GM12875 (cell line): ENCODE data around the gene TXNDC8.

Source experiments
- H3K4me3 ChIP-seq: one replicate; pipeline ENCODE4 v1.5.1; 2011; ENCODE audit warnings: low read depth, low read length, control low read depth
- CTCF ChIP-seq: IDR thresholded peaks from 2 replicates; pipeline ENCODE4 v1.5.1; 2011; ENCODE audit warnings: low read depth, mild to moderate bottlenecking, control low read depth, inconsistent platforms, low read length, moderate library complexity, borderline replicate concordance; ENCODE audit not compliant: insufficient read depth

Gene TXNDC8

DNA sequence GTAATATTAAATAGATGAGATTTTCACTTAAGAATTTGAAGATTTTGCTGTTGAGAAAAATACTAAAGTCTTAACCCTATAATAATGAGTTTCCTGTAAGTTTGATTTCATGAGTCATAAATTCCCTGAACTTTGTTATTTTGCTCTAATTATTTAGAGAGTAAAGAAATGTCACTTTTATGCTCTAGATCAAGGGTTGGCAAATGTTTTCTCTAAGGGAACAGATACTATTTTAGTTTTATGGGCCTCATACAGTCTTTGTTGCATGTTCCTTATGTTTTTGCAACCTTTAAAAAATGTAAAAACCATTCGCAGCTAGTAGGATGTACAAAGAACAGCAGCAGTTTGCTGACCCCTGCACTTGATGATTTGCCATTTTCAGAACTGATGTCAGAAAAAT, 480 bp upstream of the TXNDC8 start:
- H3K4me3 ChIP-seq = no peak overlapping the region
- TF ChIP-seq CTCF = no peak

GRCh38 chr9:110336363-110336762, 1.3 kb downstream of the TXNDC8 start:
- H3K4me3 ChIP-seq = no peak overlapping the region

DNA sequence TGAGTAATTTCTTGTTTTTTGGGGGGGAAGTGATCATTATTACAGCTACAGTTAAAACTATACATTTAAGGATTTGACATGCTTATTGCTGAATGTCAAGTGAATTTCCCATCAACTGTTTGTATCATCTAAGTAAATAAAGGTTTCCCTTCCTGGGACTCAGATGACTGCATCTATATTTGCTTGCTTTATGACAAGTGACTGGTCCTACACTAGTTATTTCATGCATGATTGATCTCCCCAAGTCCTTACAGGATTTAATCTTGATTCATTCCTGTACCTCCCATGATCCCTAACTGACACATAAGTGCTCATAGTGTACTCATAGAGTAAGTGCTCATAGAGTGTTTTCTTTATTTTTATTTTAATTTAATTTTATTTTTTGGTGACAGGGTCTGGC, 2.8 kb downstream of the TXNDC8 start:
- no peak overlapping the region for H3K4me3 ChIP-seq
- no peak for TF ChIP-seq CTCF

More at GRCh38 chr9:110336363-110336762, 1.3 kb downstream of the TXNDC8 start:
- no peak for TF ChIP-seq CTCF

- TF ChIP-seq CTCF = no peak
- no peak overlapping the region for H3K4me3 ChIP-seq
Measured at GRCh38 chr9:110334183-110334582, 3.5 kb downstream of the TXNDC8 start.

DNA sequence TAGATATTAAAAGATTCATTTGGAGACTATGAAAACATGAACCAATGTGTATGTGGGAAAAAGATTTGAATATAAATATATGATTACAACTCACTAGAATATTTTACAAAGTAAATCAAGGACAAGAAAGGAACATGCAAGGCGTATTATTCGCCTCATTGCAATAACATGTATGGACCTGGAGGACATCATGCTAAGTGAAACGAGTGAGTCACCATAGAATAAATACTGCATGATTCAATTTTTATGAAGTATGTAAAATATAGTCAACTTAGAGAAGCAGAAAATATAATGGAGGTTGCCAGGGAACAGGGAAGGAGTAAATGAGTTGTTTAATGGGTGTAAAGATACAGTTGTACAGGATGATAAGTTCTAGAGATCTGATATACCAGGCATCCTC, 4.9 kb downstream of the TXNDC8 start:
- TF ChIP-seq CTCF = no peak
- no peak overlapping the region for H3K4me3 ChIP-seq

- no peak overlapping the region for H3K4me3 ChIP-seq
- no peak for TF ChIP-seq CTCF
Measured at GRCh38 chr9:110330484-110331105, 7.1 kb downstream of the TXNDC8 start.

DNA sequence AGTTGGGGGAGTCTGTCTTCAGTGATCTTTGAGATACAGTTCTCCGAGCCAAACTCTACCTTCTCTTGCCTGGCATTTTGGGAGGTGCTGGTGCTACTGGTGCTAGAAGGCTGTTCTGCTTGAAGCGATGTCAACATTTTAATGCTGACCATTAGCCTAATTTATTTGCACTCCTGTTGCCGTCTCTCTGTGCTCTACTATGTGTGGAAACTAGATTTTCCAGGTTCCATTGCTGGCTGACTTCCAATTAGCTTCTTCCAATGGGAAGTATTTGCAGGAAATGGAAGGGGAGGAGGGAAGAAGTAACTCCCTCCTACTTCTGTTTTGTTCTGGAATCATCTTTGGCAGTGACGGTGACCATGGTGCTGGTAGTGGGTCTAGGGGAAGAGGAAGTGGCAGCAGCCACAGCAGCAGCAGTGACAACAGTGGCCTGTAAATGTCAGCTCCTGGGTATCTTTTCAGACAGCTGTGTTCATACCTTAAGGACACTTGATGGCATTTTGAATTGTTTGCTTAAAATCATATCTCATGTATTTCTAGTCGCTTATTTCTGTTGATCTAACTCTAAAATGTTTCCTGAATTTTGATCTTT, 7.9 kb downstream of the TXNDC8 start:
- TF ChIP-seq CTCF = no peak
- no peak overlapping the region for H3K4me3 ChIP-seq
